8988T (cell line): ENCODE measurements around the gene CYTH3.

Source experiments
- DNase-seq: peaks from one replicate; pipeline ENCODE4 v3.0.0; 2011

The CYTH3 gene

GRCh38 chr7:6182993-6183392 is 89.4 kb downstream of the CYTH3 start:
- DNase-seq: no peak

GRCh38 chr7:6181136-6181535 is 91.3 kb downstream of the CYTH3 start:
- no peak for DNase-seq

DNA sequence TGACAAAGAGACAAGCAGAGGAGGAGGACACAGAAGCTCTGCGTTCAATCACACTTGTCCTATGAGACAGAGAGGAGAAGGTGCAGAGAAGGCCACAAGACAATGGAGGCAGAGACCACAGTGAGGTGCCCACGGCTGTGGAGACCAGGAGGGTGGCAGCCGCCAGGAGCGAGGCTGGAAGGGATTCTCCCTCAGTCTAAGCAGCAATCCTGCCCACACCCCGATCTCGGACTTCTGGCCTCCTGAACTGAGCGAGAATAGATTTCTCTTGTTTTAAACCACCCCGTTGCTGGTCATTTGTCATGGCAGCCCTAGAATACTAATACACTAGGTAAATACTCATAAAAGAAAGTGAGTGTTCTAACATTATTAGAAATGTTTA is 92.1 kb downstream of the CYTH3 start:
- DNase-seq: no peak

DNA sequence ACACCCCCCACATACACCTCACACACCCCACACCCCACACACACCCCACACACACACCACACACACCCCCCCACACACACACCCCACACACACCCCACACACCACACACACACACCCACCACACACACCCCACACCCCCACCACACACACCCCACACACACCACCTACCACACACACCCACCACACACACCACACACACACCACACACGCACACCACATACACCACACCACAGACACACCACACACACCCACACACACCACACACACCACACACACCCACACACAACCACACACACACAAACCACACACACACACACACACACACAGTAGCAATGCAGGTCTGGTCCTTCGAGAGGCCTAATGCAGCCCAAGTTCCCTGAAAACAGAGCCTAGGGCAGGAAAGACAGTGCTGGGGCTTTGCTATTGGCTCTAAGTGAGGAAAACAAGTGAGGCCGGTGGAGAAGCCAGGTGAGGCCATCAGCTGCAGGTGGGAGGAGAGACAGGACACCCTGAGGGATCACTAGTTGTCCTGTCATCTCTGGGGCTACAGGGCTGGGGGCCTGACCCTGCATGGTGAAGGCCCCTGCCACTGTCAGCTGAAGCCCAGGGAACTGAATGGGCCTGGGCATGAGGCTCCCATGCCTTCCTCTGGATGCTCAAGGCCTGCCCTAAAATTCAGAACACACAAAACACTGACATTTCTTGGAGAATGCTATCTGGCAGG is 92.6 kb downstream of the CYTH3 start:
- no peak for DNase-seq

GRCh38 chr7:6178298-6179029 is 94.0 kb downstream of the CYTH3 start:
- DNase-seq: no peak

- DNase-seq: no peak
Observed at GRCh38 chr7:6175645-6176044, 96.8 kb downstream of the CYTH3 start.

GRCh38 chr7:6172910-6173295 is 99.5 kb downstream of the CYTH3 start:
- DNase-seq: no peak

DNA sequence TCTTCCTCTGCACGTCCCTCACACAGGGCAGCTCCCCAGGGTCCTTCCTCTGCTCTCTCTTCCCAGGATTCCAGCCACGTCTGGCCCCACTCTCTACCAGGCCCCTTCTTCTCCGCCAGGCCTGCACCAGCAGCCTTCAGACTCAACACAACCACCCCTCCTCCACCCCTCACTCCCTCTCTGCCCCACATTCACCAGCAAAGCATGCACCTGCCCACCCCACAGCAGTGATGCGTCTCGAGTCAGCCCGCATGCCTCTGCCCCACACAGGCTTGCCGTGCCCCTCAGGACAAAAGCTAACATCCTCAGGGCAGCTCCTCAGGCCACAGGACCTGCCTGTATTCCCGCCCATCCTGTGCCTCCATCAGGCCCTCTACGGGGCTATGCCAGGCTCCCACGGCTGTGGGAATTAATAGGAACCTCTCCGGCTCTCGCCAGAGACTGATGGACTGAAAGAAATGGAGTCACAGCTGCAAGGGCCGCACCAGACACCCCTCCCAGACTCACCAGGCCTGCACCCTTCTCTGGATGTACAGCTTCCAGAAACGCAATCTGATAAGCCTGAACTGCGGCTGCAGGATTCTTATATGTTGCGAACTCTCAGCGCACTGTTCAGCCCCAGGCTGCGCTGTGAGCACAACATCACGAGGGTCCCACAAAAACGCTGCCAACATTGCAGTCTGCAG is 100.1 kb downstream of the CYTH3 start:
- no peak for DNase-seq

- no peak for DNase-seq
Observed at GRCh38 chr7:6171532-6172223, 100.7 kb downstream of the CYTH3 start.

GRCh38 chr7:6170571-6171531 is 101.6 kb downstream of the CYTH3 start:
- no peak for DNase-seq

DNA sequence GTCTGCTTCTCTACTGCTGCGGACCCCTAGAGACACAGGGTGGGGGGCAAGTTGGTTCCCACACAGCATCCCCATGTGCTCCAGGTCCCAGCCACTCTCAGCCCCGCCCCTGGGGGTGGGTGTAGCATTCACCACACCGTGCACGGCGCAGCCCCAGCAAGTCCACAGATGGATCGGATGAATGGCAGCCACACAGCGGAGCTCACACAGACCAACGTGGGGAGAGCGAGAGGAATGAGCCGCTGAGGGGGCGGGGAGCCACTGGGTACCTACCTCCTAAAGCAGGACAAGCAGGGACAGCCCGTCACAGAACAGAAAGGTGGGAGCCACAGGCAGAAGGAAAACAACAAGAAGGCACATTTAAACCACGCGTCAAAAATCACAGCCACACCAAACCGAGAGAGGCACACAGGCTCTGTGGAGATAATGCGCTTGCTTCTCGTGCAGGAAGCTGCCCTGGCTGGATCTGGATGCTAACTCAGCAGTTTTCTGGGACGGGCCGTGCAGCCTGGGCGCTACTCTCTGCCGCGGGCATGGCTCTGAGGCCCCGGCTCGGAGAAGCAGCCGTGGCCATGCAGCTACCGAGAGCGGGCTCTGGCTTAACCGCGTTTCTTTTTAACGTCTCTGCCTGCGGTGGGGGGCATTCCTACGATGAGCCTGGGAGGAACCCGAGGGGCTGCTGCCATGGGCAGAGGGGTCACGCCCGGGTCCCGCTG is 102.5 kb downstream of the CYTH3 start:
- no peak for DNase-seq

DNA sequence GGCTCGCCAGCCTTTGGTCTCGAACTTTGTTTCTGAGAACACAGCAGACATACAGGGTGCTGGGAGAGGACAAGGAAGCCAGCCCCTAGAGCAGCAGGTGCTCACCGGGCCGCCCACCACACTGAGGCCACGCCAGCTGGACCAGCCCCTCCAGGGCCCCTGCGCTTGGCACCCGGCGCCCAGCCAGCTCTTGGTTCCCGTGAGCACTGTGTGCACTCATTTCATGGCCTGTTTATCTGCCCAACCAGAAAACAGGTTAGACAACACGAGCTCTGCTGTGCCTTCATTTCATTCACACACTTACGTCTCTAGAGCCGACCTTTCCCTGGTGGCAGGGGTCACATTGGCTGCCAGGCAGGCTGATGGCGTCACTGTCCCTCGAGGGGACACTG is 104.0 kb downstream of the CYTH3 start:
- DNase-seq: no peak

GRCh38 chr7:6167587-6168476 is 104.6 kb downstream of the CYTH3 start:
- DNase-seq: no peak

- DNase-seq: no peak
Observed at GRCh38 chr7:6167004-6167551, 105.3 kb downstream of the CYTH3 start.

DNA sequence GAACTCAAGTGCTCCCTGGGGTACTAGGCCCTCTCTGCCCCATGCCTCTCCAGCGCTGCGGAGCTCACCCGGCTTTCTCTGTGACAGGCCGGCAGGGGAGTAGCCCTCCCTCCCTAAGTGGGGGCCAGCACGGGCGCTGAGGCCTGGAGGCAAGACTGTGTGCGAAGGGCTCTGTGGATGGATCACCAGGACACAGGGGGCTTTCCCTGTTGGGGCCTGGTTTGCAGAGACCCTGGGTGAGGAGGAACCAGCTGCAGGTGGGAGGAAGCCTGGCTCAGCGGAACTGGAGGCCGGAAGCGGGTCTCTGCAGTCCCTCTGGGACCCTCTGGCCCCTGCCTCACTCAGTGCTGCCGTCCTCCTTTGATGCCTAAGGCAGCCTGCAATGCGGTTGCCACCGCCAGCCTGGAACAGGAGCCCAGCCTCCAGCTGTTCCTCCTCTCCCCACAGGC is 106.0 kb downstream of the CYTH3 start:
- DNase-seq: no peak

- DNase-seq: no peak
Observed at GRCh38 chr7:6165521-6166320, 106.7 kb downstream of the CYTH3 start.

DNA sequence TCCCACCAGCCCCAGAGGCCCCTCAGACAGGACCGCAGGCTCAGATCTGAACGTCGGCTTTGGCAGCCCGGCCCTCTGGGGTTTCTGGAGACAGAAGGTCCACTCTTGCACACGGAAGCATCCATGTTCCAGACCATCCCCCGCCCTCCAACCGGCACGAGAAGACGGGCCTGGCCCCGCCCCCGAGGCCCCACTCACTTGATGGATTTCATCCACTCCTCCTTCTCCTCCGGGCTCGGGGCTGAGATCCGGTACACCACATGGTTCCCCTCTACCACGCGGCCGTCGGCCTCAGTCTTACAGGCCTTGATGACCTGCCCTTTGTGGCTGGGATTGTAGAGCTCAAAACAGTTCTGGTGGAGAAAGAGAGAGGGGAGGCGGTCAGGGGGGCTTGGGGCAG is 107.3 kb downstream of the CYTH3 start:
- DNase-seq: no peak

DNA sequence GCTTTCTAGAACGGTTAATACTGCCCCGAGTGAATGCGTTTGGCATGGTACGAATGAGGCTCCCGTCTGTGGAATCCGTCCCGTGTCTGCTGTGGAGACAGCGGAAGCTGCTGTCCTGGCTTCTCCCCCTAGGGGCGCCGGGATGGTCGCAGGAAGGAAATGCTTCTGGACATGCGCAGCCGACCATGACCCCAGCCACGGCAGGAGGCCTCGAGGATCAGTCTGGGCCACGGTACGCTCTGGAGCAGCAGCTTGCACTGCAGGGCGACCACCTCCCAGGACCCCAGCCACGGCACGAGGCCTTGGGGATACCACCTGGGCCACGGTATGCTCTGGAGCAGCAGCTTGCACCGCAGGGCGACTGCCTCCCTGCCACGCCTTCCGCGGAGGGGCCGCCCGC is 107.9 kb downstream of the CYTH3 start:
- DNase-seq: peak; percentile 81

- DNase-seq: no peak
Observed at GRCh38 chr7:6164010-6164409, 108.4 kb downstream of the CYTH3 start.
